ENCODE data around the gene DAB1. TPM values are rescaled to one million over a fixed set of nuclear protein-coding genes. Genes with fewer than 3 reads are reported as not detected.

Gene DAB1
- total and polyA plus RNA-seq, 10 of the 15 experiments (the other 5 are each of a cell fraction or from before 2014, with no cell fraction given) = 0.02 to 0.10 (median 0.03) TPM; not detected in 5

- TF ChIP-seq ZNF687 (IDR thresholded peaks at IDR 0.05) = no peak
- no peak for TF ChIP-seq ATF3 (IDR thresholded peaks at IDR 0.05; ENCODE audit: borderline replicate concordance, extremely low read depth, low read depth, low read length)
- TF ChIP-seq, protein P1, sequence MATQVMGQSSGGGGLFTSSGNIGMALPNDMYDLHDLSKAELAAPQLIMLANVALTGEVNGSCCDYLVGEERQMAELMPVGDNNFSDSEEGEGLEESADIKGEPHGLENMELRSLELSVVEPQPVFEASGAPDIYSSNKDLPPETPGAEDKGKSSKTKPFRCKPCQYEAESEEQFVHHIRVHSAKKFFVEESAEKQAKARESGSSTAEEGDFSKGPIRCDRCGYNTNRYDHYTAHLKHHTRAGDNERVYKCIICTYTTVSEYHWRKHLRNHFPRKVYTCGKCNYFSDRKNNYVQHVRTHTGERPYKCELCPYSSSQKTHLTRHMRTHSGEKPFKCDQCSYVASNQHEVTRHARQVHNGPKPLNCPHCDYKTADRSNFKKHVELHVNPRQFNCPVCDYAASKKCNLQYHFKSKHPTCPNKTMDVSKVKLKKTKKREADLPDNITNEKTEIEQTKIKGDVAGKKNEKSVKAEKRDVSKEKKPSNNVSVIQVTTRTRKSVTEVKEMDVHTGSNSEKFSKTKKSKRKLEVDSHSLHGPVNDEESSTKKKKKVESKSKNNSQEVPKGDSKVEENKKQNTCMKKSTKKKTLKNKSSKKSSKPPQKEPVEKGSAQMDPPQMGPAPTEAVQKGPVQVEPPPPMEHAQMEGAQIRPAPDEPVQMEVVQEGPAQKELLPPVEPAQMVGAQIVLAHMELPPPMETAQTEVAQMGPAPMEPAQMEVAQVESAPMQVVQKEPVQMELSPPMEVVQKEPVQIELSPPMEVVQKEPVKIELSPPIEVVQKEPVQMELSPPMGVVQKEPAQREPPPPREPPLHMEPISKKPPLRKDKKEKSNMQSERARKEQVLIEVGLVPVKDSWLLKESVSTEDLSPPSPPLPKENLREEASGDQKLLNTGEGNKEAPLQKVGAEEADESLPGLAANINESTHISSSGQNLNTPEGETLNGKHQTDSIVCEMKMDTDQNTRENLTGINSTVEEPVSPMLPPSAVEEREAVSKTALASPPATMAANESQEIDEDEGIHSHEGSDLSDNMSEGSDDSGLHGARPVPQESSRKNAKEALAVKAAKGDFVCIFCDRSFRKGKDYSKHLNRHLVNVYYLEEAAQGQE (IDR thresholded peaks at IDR 0.05; ENCODE audit: low read depth, low read length) = no peak
- TF ChIP-seq, protein P2, sequence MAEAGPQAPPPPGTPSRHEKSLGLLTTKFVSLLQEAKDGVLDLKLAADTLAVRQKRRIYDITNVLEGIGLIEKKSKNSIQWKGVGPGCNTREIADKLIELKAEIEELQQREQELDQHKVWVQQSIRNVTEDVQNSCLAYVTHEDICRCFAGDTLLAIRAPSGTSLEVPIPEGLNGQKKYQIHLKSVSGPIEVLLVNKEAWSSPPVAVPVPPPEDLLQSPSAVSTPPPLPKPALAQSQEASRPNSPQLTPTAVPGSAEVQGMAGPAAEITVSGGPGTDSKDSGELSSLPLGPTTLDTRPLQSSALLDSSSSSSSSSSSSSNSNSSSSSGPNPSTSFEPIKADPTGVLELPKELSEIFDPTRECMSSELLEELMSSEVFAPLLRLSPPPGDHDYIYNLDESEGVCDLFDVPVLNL (IDR thresholded peaks at IDR 0.05; ENCODE audit: low read depth, low read length) = no peak
Observed at GRCh38 chr1:57175506-57175905, 248.4 kb downstream of the DAB1 start (continued).
